GM12865 (cell line): Measurements from ENCODE around the gene SNCAIP.
A peak's percentile ranks its signal among the peaks of the same experiment; 100 is the strongest.

Experiments used
- DNase-seq: peaks from one replicate; pipeline ENCODE4 v3.0.0; 2010; ENCODE audit warnings: low read depth
- H3K4me3 ChIP-seq: 2 replicates; pipeline ENCODE4 v1.5.1; 2011; ENCODE audit warnings: mild to moderate bottlenecking, low read depth, low read length, control low read depth
- CTCF ChIP-seq: IDR thresholded peaks from 2 replicates; pipeline ENCODE4 v1.5.1; 2011; ENCODE audit warnings: low read length, control low read depth, low read depth, inconsistent platforms; ENCODE audit not compliant: insufficient read depth; ENCODE audit errors: missing control alignments

The SNCAIP gene

DNA sequence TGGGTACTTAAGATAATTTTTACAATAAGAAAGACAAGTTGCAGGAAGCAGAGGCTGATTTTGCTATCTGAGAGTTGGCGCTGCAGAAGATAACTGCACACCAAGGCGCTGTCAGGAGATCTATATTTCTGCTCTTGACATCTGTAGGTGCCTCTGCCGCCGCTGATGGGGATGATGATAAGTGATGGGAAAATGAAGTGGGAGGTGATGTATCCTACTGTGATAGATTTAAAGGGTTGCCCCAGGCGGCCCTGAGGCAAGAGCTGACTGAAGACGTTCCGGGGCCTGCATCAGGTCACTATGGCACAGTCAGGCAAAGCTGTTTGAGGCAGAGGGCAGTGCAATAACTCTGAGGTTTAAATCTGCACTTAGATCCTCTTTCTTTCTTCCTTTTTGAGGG, 78.1 kb downstream of the SNCAIP start:
- no peak for DNase-seq
- no peak for TF ChIP-seq CTCF
- H3K4me3 ChIP-seq = no peak overlapping the region

DNA sequence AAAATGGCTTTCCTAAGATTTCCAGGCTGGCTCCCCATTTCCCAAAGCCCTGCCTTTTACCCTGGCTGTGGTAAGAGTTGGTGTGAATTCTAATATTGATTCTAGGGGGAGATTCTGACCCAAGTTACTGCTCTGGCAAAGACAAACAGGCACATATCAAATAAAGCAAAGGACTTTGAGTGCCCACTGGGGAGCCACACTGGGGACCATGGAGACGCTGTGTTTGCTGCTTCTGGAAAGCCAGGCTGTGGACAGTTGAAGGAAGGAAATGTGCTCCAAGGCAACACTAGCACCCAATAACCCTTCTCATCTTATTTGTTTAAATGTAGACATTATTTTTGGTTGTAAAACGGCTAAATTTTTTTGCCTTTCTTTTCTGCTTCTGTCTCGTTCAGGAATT, 78.7 kb downstream of the SNCAIP start:
- DNase-seq = no peak
- H3K4me3 ChIP-seq = no peak overlapping the region
- TF ChIP-seq CTCF = no peak

DNA sequence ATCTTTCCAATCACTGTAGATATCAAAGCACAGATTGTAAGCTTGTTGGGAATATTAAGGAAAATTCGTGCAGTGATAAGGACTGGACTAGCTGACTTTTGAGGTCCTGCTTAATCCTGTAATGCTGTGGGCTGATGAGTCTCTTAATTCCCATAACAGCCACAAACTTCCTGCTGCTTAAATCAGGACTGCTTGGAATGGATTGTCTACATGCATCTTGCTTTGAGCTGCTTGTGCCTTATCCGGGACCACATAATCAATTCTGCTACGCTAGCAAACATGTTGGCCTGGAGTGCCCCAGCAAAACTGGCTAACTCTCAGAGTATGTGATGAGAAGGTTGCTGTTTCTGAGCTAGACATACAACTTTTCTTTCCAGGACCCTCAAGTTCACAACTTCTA, 79.6 kb downstream of the SNCAIP start:
- DNase-seq = no peak
- no peak for TF ChIP-seq CTCF
- no peak overlapping the region for H3K4me3 ChIP-seq

- no peak for DNase-seq
- TF ChIP-seq CTCF = no peak
- H3K4me3 ChIP-seq = peak overlapping the region; percentile 12; the same call in 1 of the 2 replicates
Measured at GRCh38 chr5:122392224-122392623, 80.2 kb downstream of the SNCAIP start.

GRCh38 chr5:122392824-122393223, 80.8 kb downstream of the SNCAIP start:
- H3K4me3 ChIP-seq = no peak overlapping the region
- DNase-seq = no peak
- no peak for TF ChIP-seq CTCF

GRCh38 chr5:122394284-122394930, 82.4 kb downstream of the SNCAIP start:
- no peak for TF ChIP-seq CTCF
- H3K4me3 ChIP-seq = no peak overlapping the region
- DNase-seq = no peak

DNA sequence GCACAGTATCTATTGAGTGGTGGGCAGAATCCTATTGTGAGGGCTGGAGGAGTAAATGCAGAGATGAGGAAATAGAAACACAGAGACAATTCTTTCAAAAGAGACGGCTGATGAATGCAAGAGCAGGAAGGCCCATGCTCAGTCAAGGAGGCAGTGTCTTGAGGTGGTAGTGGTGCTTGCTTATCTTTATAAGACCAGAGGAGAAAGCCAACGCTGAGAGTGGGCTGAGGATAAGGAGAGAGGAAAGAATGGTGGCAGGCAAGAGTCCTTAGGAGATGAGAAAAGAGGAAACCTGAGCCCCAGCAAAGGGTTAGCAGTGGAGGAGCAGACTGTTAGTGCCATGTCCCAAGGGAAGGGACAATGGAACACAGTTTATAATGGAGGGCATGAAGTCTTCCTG, 86.0 kb downstream of the SNCAIP start:
- H3K4me3 ChIP-seq = no peak overlapping the region
- DNase-seq = no peak
- TF ChIP-seq CTCF = no peak
